B cell (primary cell): ENCODE results near the gene SLC22A25.

Experiments
- CTCF ChIP-seq: fragments of 200-600 bp; IDR thresholded peaks from one replicate; pipeline ENCODE4 v1.8.0; 2022; ENCODE audit warnings: antibody characterized with exemption, mild to moderate bottlenecking
- EZH2 ChIP-seq: IDR thresholded peaks from 2 replicates; pipeline ENCODE4 v1.6.1; 2012; ENCODE audit warnings: borderline replicate concordance, low read depth, mild to moderate bottlenecking, moderate library complexity, low read length; ENCODE audit not compliant: insufficient read depth, poor library complexity, severe bottlenecking

- TF ChIP-seq CTCF, result no peak
- no peak for TF ChIP-seq EZH2
These were observed 3.3 kb downstream of the SLC22A25 start for GRCh38 chr11:63240098-63240497.
